Measurements from ENCODE around the gene TLL2. TPM values are rescaled to one million over a fixed set of nuclear protein-coding genes. Genes with fewer than 3 reads are reported as not detected.

Gene TLL2
- total and polyA plus RNA-seq, 2 of the 4 experiments (the other 2 are of a cell fraction): under 0.01 to 0.05 TPM

DNA sequence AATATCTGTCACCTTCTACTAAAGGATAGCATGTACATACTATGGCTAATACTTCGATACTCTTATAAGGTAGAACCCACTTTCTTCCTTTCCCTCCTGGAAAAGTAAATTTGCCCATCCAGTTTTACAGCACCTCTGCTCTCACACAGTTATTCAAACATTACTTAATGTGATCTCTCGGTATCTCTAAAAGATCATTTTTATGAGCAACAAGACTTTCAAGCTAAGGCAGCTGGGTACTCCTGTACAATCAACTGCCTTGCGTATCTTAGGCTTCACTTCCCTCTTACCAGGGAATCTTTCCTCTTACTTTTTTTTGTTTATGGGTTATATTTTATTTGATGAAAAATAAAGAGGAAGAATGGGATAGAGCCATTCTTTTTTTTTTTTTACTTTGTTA is 26.5 kb upstream of the TLL2 start:
- ChIA-PET CTCF (no interaction called here), POLR2A (ENCODE audit: unreplicated experiment) (no interaction called here)
- TF ChIP-seq CHD1 (IDR thresholded peaks at IDR 0.05; ENCODE audit: low read depth, low read length) (no peak), MXI1 (IDR thresholded peaks at IDR 0.05; ENCODE audit: borderline replicate concordance, low read depth, low read length) (no peak), RCOR1 (IDR thresholded peaks at IDR 0.05; ENCODE audit: insufficient replicate concordance, low read length) (no peak), BHLHE40 (IDR thresholded peaks at IDR 0.05; ENCODE audit: low read depth, low read length) (no peak), NFE2L2 (IDR thresholded peaks at IDR 0.05; ENCODE audit: low read depth, low read length) (no peak), RFX5 (IDR thresholded peaks at IDR 0.05; ENCODE audit: low read depth, low read length) (no peak), CEBPB (IDR thresholded peaks at IDR 0.05; ENCODE audit: low read depth, low read length) (no peak), SMC3 (IDR thresholded peaks at IDR 0.05; ENCODE audit: low read depth, low read length) (no peak), CTCF (conservative IDR thresholded peaks at IDR 0.05; ENCODE audit: low read depth, low read length) (no peak), POLR2A (IDR thresholded peaks at IDR 0.05; ENCODE audit: low read depth, low read length) (no peak), MAFK (IDR thresholded peaks at IDR 0.05; ENCODE audit: low read depth, low read length) (no peak), FOS (IDR thresholded peaks at IDR 0.05; ENCODE audit: low read depth, low read length) (no peak)
- TF ChIP-seq, protein P1, sequence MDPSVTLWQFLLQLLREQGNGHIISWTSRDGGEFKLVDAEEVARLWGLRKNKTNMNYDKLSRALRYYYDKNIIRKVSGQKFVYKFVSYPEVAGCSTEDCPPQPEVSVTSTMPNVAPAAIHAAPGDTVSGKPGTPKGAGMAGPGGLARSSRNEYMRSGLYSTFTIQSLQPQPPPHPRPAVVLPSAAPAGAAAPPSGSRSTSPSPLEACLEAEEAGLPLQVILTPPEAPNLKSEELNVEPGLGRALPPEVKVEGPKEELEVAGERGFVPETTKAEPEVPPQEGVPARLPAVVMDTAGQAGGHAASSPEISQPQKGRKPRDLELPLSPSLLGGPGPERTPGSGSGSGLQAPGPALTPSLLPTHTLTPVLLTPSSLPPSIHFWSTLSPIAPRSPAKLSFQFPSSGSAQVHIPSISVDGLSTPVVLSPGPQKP (IDR thresholded peaks at IDR 0.05; ENCODE audit: borderline replicate concordance, low read depth, low read length): no peak
- no peaks in the 10 kb centered on the region for H3K27me3 ChIP-seq (ENCODE audit: control insufficient read depth, insufficient read depth, low read length)
- H3K14ac ChIP-seq (replicated peaks; ENCODE audit: low read depth, low read length): no peak overlapping the region
- H3K56ac ChIP-seq (ENCODE audit: extremely low read depth, insufficient read depth, low read length): no peak overlapping the region
- no peak overlapping the region for H3K4me3 ChIP-seq (ENCODE audit: insufficient read depth, low read depth, low read length)
- H4K5ac ChIP-seq (ENCODE audit: low read depth, low read length): no peak overlapping the region
- H3K79me1 ChIP-seq (ENCODE audit: low read depth in 1 of 2, low read length in 2 of 2): peaks cover 24 to 25% of the 10 kb centered on the region in 2 experiments
- dilution Hi-C loops (cut with HindIII; ENCODE audit: low sequenced_read_pairs, unreplicated experiment): no loop called here
- in situ Hi-C loops (cut with MboI; ENCODE audit: low sequenced_read_pairs): no loop called here
- H3K4me2 ChIP-seq (ENCODE audit: low read depth, low read length): no peak overlapping the region
- H4K20me1 ChIP-seq (ENCODE audit: insufficient read depth, low read length): peaks cover 3% of the 10 kb centered on the region; the same call in 1 of the 2 replicates
- H3K9ac ChIP-seq (ENCODE audit: low read depth, low read length): no peak overlapping the region
- no peak overlapping the region for H2BK5ac ChIP-seq (ENCODE audit: low read depth, low read length, poor library complexity, severe bottlenecking)
- DNase-seq (no peak), ATAC-seq (ENCODE audit: low read depth) (no peak)
- WGBS, 2 experiments (ENCODE audit: extremely low coverage in 2 of 2, insufficient read length in 1 of 2): no CpG with 5 or more reads among the region's 3 CpGs
- H2BK120ac ChIP-seq (ENCODE audit: low read depth, low read length): no peak overlapping the region
- H3K9me1 ChIP-seq (ENCODE audit: insufficient read depth, low read length): no peaks in the 10 kb centered on the region
- H2BK20ac ChIP-seq (ENCODE audit: low read depth, low read length): no peak overlapping the region
- no peak overlapping the region for H3K23ac ChIP-seq (ENCODE audit: low read depth, low read length)
- no peak overlapping the region for H2AK5ac ChIP-seq (ENCODE audit: low read depth, low read length)
- intact Hi-C loops (cut with micrococcal nuclease): no loop called here
- no peak overlapping the region for H2AFZ ChIP-seq (replicated peaks; ENCODE audit: low read length, poor library complexity)
- H4K8ac ChIP-seq (ENCODE audit: low read depth in 2 of 2, low read length in 2 of 2): no peak overlapping the region
- H3K4ac ChIP-seq (ENCODE audit: low read depth, low read length): no peak overlapping the region
- H3K4me1 ChIP-seq (ENCODE audit: control insufficient read depth, insufficient read depth, low read length): no peaks in the 10 kb centered on the region
- no peak overlapping the region for H2AK9ac ChIP-seq (replicated peaks; ENCODE audit: low read depth, low read length, poor library complexity)
- peaks cover 11% of the 10 kb centered on the region for H3K36me3 ChIP-seq (ENCODE audit: control insufficient read depth, insufficient read depth, low read length)
- H4K91ac ChIP-seq (ENCODE audit: insufficient read depth, low read depth, low read length): no peak overlapping the region
- no peaks in the 10 kb centered on the region for H3K9me3 ChIP-seq (ENCODE audit: control insufficient read depth, insufficient read depth, low read length)
- no TSS peak for BruUV-seq (replicated peaks)
- H2BK15ac ChIP-seq (ENCODE audit: low read depth, low read length): no peak overlapping the region
- H3K18ac ChIP-seq (ENCODE audit: low read depth, low read length): no peak overlapping the region
- no peak overlapping the region for H3K27ac ChIP-seq (ENCODE audit: insufficient read depth, low read length)
